ENCODE results near the gene NTRK2.

Gene NTRK2

GRCh38 chr9:84846906-84847305 lies 177.4 kb downstream of the NTRK2 start:
- no peak for TF ChIP-seq CTCF (IDR thresholded peaks at IDR 0.05; ENCODE audit: low read depth, low read length, missing control alignments)
- no peak for DNase-seq (ENCODE audit: low read depth)
- no peak overlapping the region for H3K4me3 ChIP-seq (ENCODE audit: low read depth, low read length)

GRCh38 chr9:84849049-84849448 lies 179.5 kb downstream of the NTRK2 start:
- no peak overlapping the region for H3K4me3 ChIP-seq (ENCODE audit: low read depth, low read length)
- DNase-seq (ENCODE audit: low read depth), result no peak
- TF ChIP-seq CTCF (IDR thresholded peaks at IDR 0.05; ENCODE audit: low read depth, low read length, missing control alignments), result no peak

- no peak overlapping the region for H3K4me3 ChIP-seq (ENCODE audit: low read depth, low read length)
- no peak for DNase-seq (ENCODE audit: low read depth)
- no peak for TF ChIP-seq CTCF (IDR thresholded peaks at IDR 0.05; ENCODE audit: low read depth, low read length, missing control alignments)
These were observed 181.4 kb downstream of the NTRK2 start for GRCh38 chr9:84850830-84851392.

- no peak overlapping the region for H3K4me3 ChIP-seq (ENCODE audit: low read depth, low read length)
- no peak for DNase-seq (ENCODE audit: low read depth)
- no peak for TF ChIP-seq CTCF (IDR thresholded peaks at IDR 0.05; ENCODE audit: low read depth, low read length, missing control alignments)
These were observed 182.5 kb downstream of the NTRK2 start for GRCh38 chr9:84851935-84852585.

- TF ChIP-seq CTCF (IDR thresholded peaks at IDR 0.05; ENCODE audit: low read depth, low read length, missing control alignments), result no peak
- H3K4me3 ChIP-seq (ENCODE audit: low read depth, low read length), result no peak overlapping the region
- no peak for DNase-seq (ENCODE audit: low read depth)
These were observed 183.2 kb downstream of the NTRK2 start for GRCh38 chr9:84852617-84853301.

GRCh38 chr9:84856181-84856632 lies 186.7 kb downstream of the NTRK2 start:
- H3K4me3 ChIP-seq (ENCODE audit: low read depth, low read length), result no peak overlapping the region
- DNase-seq (ENCODE audit: low read depth), result no peak
- TF ChIP-seq CTCF (IDR thresholded peaks at IDR 0.05; ENCODE audit: low read depth, low read length, missing control alignments), result no peak

Measured in GM12864 (cell line).